GM19467 (cell line): Measurements from ENCODE around the gene IFNL2.
"Not testable (repeated sequence)": the region's sequence is repeated elsewhere in the genome, so short reads cannot be mapped to it uniquely, and the experiment has no call there.

Experiments
- ATAC-seq: cut with Tn5 transposase; IDR thresholded peaks from one replicate; pipeline ENCODE4 v1.9.1; 2021; ENCODE audit warnings: mild to moderate bottlenecking, moderate library complexity; ENCODE audit not compliant: unreplicated experiment

The IFNL2 gene

DNA sequence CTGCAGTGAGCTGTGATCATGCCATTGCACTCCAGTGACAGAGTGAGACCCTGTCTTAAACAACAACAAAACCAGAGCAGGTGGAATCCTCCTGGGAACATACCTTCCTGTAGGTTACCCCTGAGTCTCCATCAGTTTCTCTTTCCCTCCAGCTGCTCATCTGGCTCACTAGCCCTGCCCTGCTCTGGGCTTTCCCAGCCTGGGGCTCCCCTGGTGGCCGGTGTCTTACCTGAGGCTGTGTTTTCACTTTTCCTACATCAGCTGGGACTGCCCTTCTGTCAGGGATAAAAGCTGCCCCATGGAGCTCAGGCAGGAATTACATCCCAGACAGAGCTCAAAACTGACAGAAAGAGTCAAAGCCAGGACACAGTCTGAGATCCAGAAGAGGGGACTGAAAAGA lies at the start of gene IFNL2:
Gene IFNL2 (plus strand): TSS at position 312 of the 400 bp plus-strand sequence. CDS start 173 bp downstream, outside the sequence.
- ATAC-seq = not testable (repeated sequence)

DNA sequence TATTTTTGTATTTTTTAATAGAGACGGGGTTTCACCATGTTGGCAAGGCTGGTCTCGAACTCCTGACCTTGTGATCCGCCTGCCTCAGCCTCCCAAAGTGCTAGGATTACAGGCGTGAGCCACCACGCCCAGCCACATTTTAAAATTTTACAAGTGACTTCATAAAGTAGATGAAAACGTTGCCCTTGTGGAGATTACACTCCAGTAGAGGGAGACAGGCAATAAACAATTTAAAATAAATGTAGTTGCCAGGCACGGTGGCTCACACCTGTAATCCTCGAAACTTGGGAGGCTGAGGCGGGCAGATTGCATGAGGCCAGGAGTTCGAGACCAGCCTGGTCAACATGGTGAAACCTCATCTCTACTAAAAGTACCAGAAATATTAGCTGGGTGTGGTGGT lies 49.1 kb upstream of the IFNL2 start:
- not testable (repeated sequence) for ATAC-seq

- no peak for ATAC-seq
Observed at GRCh38 chr19:39223703-39224279, 44.4 kb upstream of the IFNL2 start.

DNA sequence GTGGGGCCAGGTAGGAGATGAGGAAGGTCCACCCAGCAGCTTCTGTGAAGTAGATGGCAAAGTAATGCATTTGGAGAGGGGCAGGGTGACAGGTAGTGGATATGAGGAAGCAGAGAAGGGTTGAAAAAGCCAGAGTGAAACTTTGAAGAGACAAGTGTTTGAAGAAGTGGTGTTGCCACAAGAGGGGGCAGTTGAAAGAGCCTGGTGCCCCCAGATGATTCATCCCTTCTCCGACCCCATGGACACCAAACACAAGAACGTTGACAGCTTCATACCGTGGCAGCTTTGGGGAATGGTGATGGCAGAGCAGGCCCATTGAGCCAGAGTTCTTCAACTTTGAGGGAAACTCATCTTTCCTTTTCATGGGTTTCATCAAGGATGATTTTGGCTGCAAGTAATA lies 43.3 kb upstream of the IFNL2 start:
- no peak for ATAC-seq

GRCh38 chr19:39230096-39230764 lies 38.0 kb upstream of the IFNL2 start:
- no peak for ATAC-seq

DNA sequence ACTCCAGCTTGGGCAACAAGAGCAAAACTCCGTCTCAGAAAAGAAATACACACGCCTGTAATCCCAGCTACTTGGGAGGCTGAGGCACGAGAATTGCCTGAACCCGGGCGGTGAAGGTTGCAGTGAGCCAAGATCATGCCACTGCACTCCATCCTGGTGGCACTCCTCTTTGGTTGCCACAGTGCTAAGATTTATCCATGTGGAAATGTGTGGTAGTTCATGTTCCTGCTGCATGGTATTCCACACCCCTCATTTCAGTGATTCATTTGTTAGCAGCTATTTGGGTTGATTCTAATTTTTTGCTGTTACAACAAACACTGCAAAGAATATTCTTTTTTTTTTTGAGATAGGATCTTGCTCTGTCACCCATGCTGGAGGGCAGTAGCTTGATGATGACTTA lies 35.5 kb upstream of the IFNL2 start:
- ATAC-seq = no peak

DNA sequence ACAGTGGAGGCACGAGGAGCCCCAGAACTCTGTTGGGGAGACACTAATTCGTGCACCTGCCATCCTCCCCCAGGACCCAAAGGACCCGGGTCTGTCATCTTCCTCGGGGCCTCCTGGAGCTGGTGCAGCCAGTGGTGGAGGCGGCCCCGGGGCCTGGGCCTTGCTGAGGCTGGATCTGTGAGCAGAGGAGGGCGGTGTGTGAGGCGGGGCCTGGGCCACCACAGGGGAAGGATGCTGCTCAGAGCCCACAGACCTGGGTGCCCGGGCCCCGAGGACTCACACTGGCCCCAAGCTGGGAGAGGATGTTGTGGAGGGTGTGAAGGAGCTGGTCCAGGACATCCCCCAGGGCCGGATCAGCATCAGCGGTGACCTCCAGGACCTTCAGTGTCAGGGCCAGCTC lies 31.7 kb upstream of the IFNL2 start:
- ATAC-seq = no peak

DNA sequence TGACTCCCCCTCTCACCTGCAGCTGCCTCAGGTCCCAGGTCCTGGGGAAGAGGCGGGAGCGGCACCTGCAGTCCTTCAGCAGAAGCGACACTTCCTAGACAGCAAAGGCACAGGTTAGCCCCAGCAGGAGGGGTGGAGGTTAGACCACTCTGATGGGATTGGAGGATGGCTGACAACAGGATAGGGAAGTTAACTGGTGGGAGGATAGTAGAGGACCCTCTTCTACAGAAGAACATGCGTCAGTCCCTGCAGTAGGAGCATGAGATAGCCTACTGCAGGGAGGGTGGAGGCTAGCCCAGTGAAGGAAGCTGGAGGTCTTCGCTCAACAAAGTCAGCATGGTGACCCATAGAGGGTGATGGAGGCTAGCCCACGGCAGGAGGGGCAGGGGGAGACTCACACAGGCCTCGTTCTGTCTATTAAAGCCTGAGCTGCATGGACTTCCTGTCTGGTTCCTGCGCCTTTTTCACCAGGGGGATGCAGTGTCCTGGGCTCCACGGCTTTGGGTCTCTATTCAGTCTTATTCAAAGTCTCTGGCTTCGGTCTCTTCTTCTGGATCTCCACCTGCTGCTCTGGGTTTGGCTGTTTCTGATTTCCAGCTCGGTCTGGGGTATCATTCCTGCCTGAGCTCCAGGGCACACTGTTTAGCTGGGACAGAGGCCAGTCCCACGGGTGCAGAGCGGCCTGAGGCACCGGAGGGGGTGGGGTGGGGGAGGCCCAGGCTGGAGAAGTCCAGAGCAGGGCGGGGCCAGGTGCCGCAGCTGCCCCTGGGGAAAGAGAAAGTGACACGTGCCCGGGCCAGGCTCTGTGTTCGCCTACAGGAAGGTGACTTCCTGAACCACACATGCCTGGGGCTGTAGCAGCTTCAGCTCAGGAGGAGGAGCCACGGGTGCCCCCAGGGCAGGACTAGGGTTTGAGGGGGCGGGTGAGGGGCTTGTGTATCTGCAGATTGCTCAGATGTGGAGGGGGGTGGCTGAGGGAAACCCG lies 30.7 kb upstream of the IFNL2 start:
- peak; percentile 69 for ATAC-seq

DNA sequence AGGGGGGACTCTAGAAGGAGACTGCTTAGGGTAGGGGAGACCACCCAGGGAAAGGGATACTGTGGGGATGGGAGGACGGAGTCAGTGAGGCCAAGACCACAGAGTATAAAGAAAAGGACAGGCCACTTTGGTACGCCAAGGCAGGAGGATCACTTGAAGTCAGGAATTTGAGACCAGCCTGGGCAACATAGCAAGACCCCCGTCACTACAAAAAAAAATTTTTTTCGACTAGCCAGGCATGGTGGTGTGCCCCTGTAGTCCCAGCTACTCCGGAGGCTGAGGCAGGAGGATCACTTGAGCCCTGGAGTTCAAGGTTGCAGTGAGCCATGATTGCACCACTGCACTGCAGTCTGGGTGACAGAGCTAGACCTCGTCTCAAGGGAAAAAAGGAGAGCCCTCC lies 30.0 kb upstream of the IFNL2 start:
- no peak for ATAC-seq

- no peak for ATAC-seq
Observed at GRCh38 chr19:39238944-39239343, 29.3 kb upstream of the IFNL2 start.

GRCh38 chr19:39240421-39240820 lies 27.8 kb upstream of the IFNL2 start:
- no peak for ATAC-seq

DNA sequence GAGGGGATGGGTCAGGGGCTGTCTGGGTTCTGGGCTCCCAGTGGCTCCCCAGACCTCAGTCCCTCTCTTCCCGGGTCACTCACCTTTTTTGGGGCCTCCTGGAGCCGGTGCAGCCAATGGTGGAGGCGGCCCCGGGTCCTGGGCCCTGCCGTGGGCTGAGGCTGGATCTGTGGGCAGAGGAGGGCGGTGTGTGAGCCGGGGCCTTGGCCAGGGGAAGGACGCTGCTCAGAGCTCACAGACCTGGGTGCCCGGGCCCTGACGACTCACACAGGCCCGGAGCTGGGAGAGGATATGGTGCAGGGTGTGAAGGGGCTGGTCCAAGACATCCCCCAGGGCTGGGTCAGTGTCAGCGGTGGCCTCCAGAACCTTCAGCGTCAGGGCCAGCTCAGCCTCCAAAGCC lies 24.5 kb upstream of the IFNL2 start:
- not testable (repeated sequence) for ATAC-seq

- ATAC-seq = not testable (repeated sequence)
Observed at GRCh38 chr19:39244410-39245100, 23.6 kb upstream of the IFNL2 start, which contains the start of gene IFNL3. Gene IFNL3 (minus strand): TSS chr19:39245006. CDS start chr19:39244967, 39 bp downstream.

- not testable (repeated sequence) for ATAC-seq
Observed at GRCh38 chr19:39245166-39245565, 23.0 kb upstream of the IFNL2 start.

DNA sequence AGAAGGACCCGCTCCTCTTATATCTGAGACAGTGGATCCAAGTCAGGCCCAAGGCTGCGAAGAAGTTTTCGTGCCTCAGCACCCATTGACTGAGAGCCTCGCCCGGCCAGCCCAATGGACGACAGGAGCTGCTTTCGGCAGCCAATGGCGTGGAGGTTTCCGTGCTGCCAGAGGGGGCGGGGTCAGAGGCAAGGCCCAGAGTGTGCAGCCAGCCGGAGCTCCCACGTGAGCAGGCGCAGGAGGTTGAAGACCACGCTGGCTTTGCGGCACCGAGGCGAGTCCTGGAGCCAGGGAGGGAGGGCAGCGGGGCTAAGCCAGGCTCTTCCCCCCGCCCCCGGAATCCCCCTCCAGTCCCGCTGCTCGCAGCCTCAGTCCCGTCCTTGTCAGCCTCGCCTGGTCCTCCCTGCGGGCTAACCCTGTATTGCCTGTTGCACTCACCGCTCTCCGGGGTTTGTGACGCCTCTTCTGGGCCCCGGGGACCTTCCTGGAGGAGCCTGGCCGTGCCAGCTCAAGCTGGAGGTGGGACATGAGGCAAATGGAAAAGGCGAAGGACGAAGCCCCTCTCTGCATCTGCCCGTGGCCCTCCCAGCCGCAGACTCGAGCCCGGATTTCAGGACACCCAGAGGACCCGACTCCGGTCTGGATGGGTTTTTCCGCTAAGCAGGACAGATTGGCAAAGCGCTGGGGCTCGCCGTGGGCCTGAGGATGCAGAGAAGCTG lies 21.1 kb upstream of the IFNL2 start:
- no peak for ATAC-seq

GRCh38 chr19:39247701-39248664 lies 20.2 kb upstream of the IFNL2 start:
- ATAC-seq = no peak

DNA sequence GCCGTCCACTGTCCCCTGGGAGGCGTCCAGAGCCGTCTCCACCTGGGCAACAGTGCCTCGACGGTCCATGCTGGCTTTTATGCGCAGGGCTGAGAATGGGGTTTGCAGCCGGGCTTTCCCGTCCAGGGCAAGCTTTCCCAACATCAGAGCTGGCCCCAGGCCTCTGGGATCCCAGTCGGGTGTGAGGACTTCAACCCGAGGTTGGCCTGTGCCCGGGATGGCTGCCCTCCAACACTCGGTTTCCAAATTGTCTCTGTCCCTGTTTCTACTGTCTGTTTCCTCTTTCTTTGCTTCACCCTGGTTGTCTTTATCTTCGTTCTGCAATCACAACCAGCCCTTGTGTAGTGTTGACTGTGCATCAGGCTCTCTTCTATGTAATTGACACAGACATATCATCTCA lies 19.4 kb upstream of the IFNL2 start, which contains the start of gene IFNL4:
Gene IFNL4 (minus strand): TSS at position 51 of the 400 bp plus-strand sequence.
- ATAC-seq = no peak

DNA sequence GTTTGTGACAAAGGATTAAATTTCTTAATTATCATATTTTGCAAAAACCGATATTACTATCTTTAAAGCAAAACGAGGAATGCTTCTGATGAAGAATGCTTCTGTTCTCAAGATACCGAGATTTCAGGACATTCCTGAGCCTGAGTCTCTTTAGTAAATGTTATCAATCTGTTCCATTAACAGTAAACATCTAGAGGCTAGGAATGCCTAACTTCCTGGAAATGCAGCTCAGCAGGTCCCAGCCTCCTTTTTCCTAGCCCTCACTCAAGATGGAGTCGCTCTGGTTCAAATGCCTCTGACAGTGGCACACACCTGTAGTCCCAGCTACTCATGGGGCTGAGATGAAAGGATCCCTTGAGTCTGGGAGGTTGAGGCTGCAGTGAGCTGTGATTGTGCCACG lies 17.1 kb upstream of the IFNL2 start:
- no peak for ATAC-seq

DNA sequence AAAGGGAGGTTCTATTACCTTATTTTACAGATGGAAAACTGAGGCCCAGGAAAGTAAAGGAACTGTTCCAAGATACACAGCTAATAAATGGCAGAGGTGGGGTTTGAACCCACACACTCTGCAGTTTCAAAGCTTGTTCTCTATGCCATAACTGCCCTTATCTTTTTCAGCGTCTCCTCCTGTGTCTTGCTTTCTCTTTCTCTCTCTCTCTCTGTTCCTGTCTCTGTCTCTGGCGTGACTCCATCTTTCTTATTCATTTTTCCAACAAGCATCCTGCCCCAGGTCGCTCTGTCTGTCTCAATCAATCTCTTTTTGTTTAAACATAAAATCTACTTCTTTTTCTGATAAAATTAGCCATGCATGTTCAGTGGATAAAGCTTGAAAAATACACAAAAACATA lies 16.4 kb upstream of the IFNL2 start:
- ATAC-seq = no peak
